ENCODE results near the gene TBC1D25.
A peak's percentile ranks its signal among the peaks of the same experiment; 100 is the strongest.

Gene TBC1D25

GRCh38 chrX:48597353-48598264 is 58.1 kb downstream of the TBC1D25 start, which contains the start of gene WDR13:
Gene WDR13 (plus strand): TSS chrX:48597492. CDS start chrX:48597997, 505 bp downstream.
- no peaks in the 10 kb centered on the region for H3K27me3 ChIP-seq (ENCODE audit: control insufficient read depth in 2 of 2, insufficient read depth in 2 of 2, low read length in 2 of 2)
- peak within 1 kb of the TSS; percentile 99 for H3K27ac ChIP-seq (ENCODE audit: low read depth in 2 of 2, low read length in 2 of 2)
- H3K9ac ChIP-seq (ENCODE audit: low read depth in 1 of 2, low read length in 2 of 2) = peak within 1 kb of the TSS; percentile 84 to 97
- H3K4me1 ChIP-seq (ENCODE audit: control insufficient read depth in 2 of 2, insufficient read depth in 2 of 2, low read length in 2 of 2) = peaks cover 7 to 8% of the 10 kb centered on the region in 2 donors
- peak within 1 kb of the TSS; percentile 85 to 88 for H3K4me3 ChIP-seq (ENCODE audit: low read length in 2 of 2)
- H3K36me3 ChIP-seq (ENCODE audit: control insufficient read depth in 2 of 2, insufficient read depth in 2 of 2, low read length in 2 of 2) = peaks cover 3 to 16% of the 10 kb centered on the region in 2 donors
- no peaks in the 10 kb centered on the region for H3K9me3 ChIP-seq (ENCODE audit: control insufficient read depth in 2 of 2, low read length in 2 of 2)

GRCh38 chrX:48598614-48599013 is 59.1 kb downstream of the TBC1D25 start:
- Histone ChIP-seq H3K27ac (ENCODE audit: low read depth in 2 of 2, low read length in 2 of 2) (no peak overlapping the region), H3K4me1 (ENCODE audit: control insufficient read depth in 2 of 2, insufficient read depth in 2 of 2, low read length in 2 of 2) (peaks cover 7 to 8% of the 10 kb centered on the region in 2 donors), H3K4me3 (ENCODE audit: low read length in 2 of 2) (peak overlapping the region; percentile 85 to 88), H3K36me3 (ENCODE audit: control insufficient read depth in 2 of 2, insufficient read depth in 2 of 2, low read length in 2 of 2) (peaks cover 3 to 21% of the 10 kb centered on the region in 2 donors), H3K9me3 (ENCODE audit: control insufficient read depth in 2 of 2, low read length in 2 of 2) (no peaks in the 10 kb centered on the region), H3K9ac (ENCODE audit: low read depth in 1 of 2, low read length in 2 of 2) (peak overlapping the region in 1 of 2 donors; percentile 97), H3K27me3 (ENCODE audit: control insufficient read depth in 2 of 2, insufficient read depth in 2 of 2, low read length in 2 of 2) (no peaks in the 10 kb centered on the region)

GRCh38 chrX:48599341-48599740 is 59.8 kb downstream of the TBC1D25 start:
- Histone ChIP-seq H3K36me3 (ENCODE audit: control insufficient read depth in 2 of 2, insufficient read depth in 2 of 2, low read length in 2 of 2) (peaks cover 5 to 21% of the 10 kb centered on the region in 2 donors), H3K27me3 (ENCODE audit: control insufficient read depth in 2 of 2, insufficient read depth in 2 of 2, low read length in 2 of 2) (no peaks in the 10 kb centered on the region), H3K4me3 (ENCODE audit: low read length in 2 of 2) (no peak overlapping the region), H3K27ac (ENCODE audit: low read depth in 2 of 2, low read length in 2 of 2) (no peak overlapping the region), H3K9ac (ENCODE audit: low read depth in 1 of 2, low read length in 2 of 2) (no peak overlapping the region), H3K4me1 (ENCODE audit: control insufficient read depth in 2 of 2, insufficient read depth in 2 of 2, low read length in 2 of 2) (peaks cover 7 to 8% of the 10 kb centered on the region in 2 donors), H3K9me3 (ENCODE audit: control insufficient read depth in 2 of 2, low read length in 2 of 2) (no peaks in the 10 kb centered on the region)

- H3K36me3 ChIP-seq (ENCODE audit: control insufficient read depth in 2 of 2, insufficient read depth in 2 of 2, low read length in 2 of 2) = peaks cover 10 to 21% of the 10 kb centered on the region in 2 donors
- H3K27me3 ChIP-seq (ENCODE audit: control insufficient read depth in 2 of 2, insufficient read depth in 2 of 2, low read length in 2 of 2) = no peaks in the 10 kb centered on the region
- H3K4me3 ChIP-seq (ENCODE audit: low read length in 2 of 2) = no peak overlapping the region
- H3K9me3 ChIP-seq (ENCODE audit: control insufficient read depth in 2 of 2, low read length in 2 of 2) = no peaks in the 10 kb centered on the region
- peaks cover 7 to 8% of the 10 kb centered on the region in 2 donors for H3K4me1 ChIP-seq (ENCODE audit: control insufficient read depth in 2 of 2, insufficient read depth in 2 of 2, low read length in 2 of 2)
- H3K9ac ChIP-seq (ENCODE audit: low read depth in 1 of 2, low read length in 2 of 2) = no peak overlapping the region
- no peak overlapping the region for H3K27ac ChIP-seq (ENCODE audit: low read depth in 2 of 2, low read length in 2 of 2)
Measured at GRCh38 chrX:48600226-48600625, 60.7 kb downstream of the TBC1D25 start.

- H3K4me1 ChIP-seq (ENCODE audit: control insufficient read depth in 2 of 2, insufficient read depth in 2 of 2, low read length in 2 of 2) = peaks cover 7 to 8% of the 10 kb centered on the region in 2 donors
- peaks cover 10 to 21% of the 10 kb centered on the region in 2 donors for H3K36me3 ChIP-seq (ENCODE audit: control insufficient read depth in 2 of 2, insufficient read depth in 2 of 2, low read length in 2 of 2)
- no peak overlapping the region for H3K9ac ChIP-seq (ENCODE audit: low read depth in 1 of 2, low read length in 2 of 2)
- H3K27me3 ChIP-seq (ENCODE audit: control insufficient read depth in 2 of 2, insufficient read depth in 2 of 2, low read length in 2 of 2) = no peaks in the 10 kb centered on the region
- H3K4me3 ChIP-seq (ENCODE audit: low read length in 2 of 2) = no peak overlapping the region
- no peak overlapping the region for H3K27ac ChIP-seq (ENCODE audit: low read depth in 2 of 2, low read length in 2 of 2)
- no peaks in the 10 kb centered on the region for H3K9me3 ChIP-seq (ENCODE audit: control insufficient read depth in 2 of 2, low read length in 2 of 2)
Measured at GRCh38 chrX:48601741-48602394, 62.4 kb downstream of the TBC1D25 start.

GRCh38 chrX:48604701-48605100 is 65.2 kb downstream of the TBC1D25 start:
- H3K9me3 ChIP-seq (ENCODE audit: control insufficient read depth in 2 of 2, low read length in 2 of 2) = no peaks in the 10 kb centered on the region
- H3K4me1 ChIP-seq (ENCODE audit: control insufficient read depth in 2 of 2, insufficient read depth in 2 of 2, low read length in 2 of 2) = no peaks in the 10 kb centered on the region
- H3K4me3 ChIP-seq (ENCODE audit: low read length in 2 of 2) = no peak overlapping the region
- H3K36me3 ChIP-seq (ENCODE audit: control insufficient read depth in 2 of 2, insufficient read depth in 2 of 2, low read length in 2 of 2) = peaks cover 6 to 10% of the 10 kb centered on the region in 2 donors
- H3K27me3 ChIP-seq (ENCODE audit: control insufficient read depth in 2 of 2, insufficient read depth in 2 of 2, low read length in 2 of 2) = no peaks in the 10 kb centered on the region
- no peak overlapping the region for H3K27ac ChIP-seq (ENCODE audit: low read depth in 2 of 2, low read length in 2 of 2)
- no peak overlapping the region for H3K9ac ChIP-seq (ENCODE audit: low read depth in 1 of 2, low read length in 2 of 2)

GRCh38 chrX:48606091-48606490 is 66.6 kb downstream of the TBC1D25 start:
- H3K36me3 ChIP-seq (ENCODE audit: control insufficient read depth in 2 of 2, insufficient read depth in 2 of 2, low read length in 2 of 2) = peaks cover 5 to 6% of the 10 kb centered on the region in 2 donors
- no peaks in the 10 kb centered on the region for H3K27me3 ChIP-seq (ENCODE audit: control insufficient read depth in 2 of 2, insufficient read depth in 2 of 2, low read length in 2 of 2)
- no peak overlapping the region for H3K4me3 ChIP-seq (ENCODE audit: low read length in 2 of 2)
- H3K9ac ChIP-seq (ENCODE audit: low read depth in 1 of 2, low read length in 2 of 2) = no peak overlapping the region
- H3K27ac ChIP-seq (ENCODE audit: low read depth in 2 of 2, low read length in 2 of 2) = no peak overlapping the region
- H3K4me1 ChIP-seq (ENCODE audit: control insufficient read depth in 2 of 2, insufficient read depth in 2 of 2, low read length in 2 of 2) = no peaks in the 10 kb centered on the region
- H3K9me3 ChIP-seq (ENCODE audit: control insufficient read depth in 2 of 2, low read length in 2 of 2) = no peaks in the 10 kb centered on the region

GRCh38 chrX:48611703-48612102 is 72.2 kb downstream of the TBC1D25 start:
- Histone ChIP-seq H3K4me3 (ENCODE audit: low read length in 2 of 2) (no peak overlapping the region), H3K27ac (ENCODE audit: low read depth in 2 of 2, low read length in 2 of 2) (no peak overlapping the region), H3K36me3 (ENCODE audit: control insufficient read depth in 2 of 2, insufficient read depth in 2 of 2, low read length in 2 of 2) (no peaks in the 10 kb centered on the region), H3K9ac (ENCODE audit: low read depth in 1 of 2, low read length in 2 of 2) (no peak overlapping the region), H3K9me3 (ENCODE audit: control insufficient read depth in 2 of 2, low read length in 2 of 2) (no peaks in the 10 kb centered on the region), H3K4me1 (ENCODE audit: control insufficient read depth in 2 of 2, insufficient read depth in 2 of 2, low read length in 2 of 2) (no peaks in the 10 kb centered on the region), H3K27me3 (ENCODE audit: control insufficient read depth in 2 of 2, insufficient read depth in 2 of 2, low read length in 2 of 2) (peaks cover 0 to 1% of the 10 kb centered on the region in 2 donors)
